ENCODE results near the gene UNC119B.
A peak's percentile ranks its signal among the peaks of the same experiment; 100 is the strongest.

UNC119B gene

GRCh38 chr12:120688527-120689071 lies 21.7 kb upstream of the UNC119B start:
- no peak for DNase-seq

- no peak for DNase-seq
These were observed 20.7 kb upstream of the UNC119B start for GRCh38 chr12:120689397-120690082.

- DNase-seq, result no peak
These were observed 20.2 kb upstream of the UNC119B start for GRCh38 chr12:120690083-120690450.

GRCh38 chr12:120690978-120691377 lies 19.3 kb upstream of the UNC119B start:
- no peak for DNase-seq

DNA sequence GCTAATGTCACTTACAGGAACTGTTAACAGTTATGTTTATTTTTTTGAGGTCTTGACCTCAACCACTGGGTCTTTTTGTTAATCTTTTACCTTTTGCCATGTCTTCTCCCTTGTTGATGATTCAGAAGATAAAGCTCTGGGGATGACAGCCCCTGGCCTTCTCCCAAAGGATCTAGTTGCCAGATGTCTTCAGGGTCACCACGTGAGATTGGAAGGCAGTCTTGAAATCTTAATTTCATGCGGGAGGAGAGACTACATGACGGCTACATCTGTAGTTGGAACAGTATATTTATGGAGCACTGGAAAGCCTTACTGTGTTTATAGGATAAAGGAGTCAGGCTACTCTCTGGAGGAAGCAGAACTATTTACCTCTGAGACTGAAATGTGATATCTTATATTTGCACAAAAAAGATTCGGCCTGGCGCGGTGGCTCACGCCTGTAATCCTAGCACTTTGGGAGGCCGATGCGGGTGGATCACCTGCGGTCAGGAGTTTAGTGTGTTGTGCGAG lies 17.7 kb upstream of the UNC119B start:
- no peak for DNase-seq

DNA sequence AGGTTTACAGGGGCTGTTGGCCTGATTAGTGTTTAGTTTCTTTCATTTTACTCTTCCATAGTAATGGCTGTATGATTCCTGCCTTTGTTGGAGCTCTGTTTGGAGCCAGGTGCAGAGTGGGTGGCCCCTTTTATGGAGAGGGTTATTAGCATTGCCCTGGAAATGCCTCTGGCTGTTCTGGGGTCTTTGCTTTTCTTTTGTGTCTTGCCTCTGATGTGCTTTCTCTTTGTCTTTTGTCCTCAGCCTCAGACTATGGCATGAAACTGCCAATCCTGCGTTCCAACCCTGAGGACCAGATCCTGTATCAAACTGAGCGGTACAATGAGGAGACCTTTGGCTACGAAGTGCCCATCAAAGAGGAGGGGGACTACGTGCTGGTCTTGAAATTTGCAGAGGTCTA lies 16.4 kb upstream of the UNC119B start:
- no peak for DNase-seq

- no peak for DNase-seq
These were observed 13.6 kb upstream of the UNC119B start for GRCh38 chr12:120696626-120697025.

- no peak for DNase-seq
These were observed 12.9 kb upstream of the UNC119B start for GRCh38 chr12:120697344-120697743.

DNA sequence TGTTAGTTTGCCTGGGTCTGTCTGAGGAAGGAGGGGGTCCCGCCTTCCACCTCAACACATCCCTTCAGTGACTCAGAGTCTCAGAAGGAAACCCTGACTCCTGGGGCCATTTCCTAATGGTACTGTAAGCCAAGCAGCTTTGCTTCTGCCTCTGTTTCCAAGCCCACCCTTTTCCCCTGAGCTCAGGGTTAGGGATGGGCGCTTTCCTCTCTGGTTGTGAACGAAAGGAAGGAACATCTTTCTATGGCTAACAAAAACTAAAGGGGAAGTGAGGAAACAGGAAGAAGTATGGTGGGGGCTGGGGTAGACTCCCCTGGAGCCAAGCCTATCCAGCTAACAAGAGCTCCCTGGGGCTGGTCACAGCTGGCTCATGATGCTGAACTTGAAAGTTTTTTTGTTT lies 11.6 kb upstream of the UNC119B start:
- DNase-seq, result no peak

- no peak for DNase-seq
These were observed 10.7 kb upstream of the UNC119B start for GRCh38 chr12:120699553-120699952.

- no peak for DNase-seq
These were observed 9.4 kb upstream of the UNC119B start for GRCh38 chr12:120700886-120701285.

GRCh38 chr12:120702637-120703036 lies 7.6 kb upstream of the UNC119B start:
- DNase-seq, result no peak

GRCh38 chr12:120703311-120703942 lies 6.8 kb upstream of the UNC119B start:
- DNase-seq, result no peak

- DNase-seq, result no peak
These were observed 4.6 kb upstream of the UNC119B start for GRCh38 chr12:120705618-120706017.

DNA sequence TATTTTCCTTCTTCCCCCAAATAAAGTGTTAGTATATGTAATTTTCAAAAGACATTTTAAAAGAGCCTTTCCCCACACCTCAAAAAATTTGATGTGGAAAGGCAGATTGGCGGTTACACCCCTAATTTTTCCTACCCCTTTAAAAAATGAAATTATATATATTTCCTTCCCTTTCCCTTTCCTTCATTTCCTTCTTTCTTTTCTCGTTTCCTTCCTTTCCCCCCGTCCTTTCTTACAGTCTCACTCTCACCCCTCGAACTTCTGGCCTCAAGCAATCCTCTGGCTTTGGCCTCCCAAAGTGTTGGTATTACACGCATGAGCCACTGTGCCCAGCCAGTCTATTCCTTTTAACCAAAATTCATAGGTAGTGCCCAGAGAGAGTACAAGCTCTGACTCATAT lies 4.2 kb upstream of the UNC119B start:
- DNase-seq, result no peak

DNA sequence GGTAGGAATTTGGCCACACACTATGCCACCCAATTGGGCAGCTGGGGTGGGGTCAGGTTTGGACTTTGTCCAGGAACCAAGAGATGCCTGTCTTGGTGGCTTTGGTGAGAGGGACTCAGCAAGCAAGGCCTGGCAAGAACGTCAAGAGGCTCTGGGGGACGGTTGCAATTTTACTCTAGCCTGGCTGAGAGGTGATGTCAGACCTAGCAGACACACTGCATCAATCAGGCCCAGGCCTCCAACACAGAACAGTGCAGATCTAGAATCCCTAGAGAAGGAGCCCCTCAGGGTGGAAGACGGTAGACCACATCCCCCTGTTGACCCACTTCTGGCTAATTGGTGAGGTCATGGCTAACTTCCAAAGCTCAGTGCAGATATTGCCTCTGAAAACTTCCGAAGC lies 1.6 kb upstream of the UNC119B start:
- DNase-seq, result no peak

- peak; percentile 44 to 56 for DNase-seq
These were observed 593 bp downstream of the UNC119B start for GRCh38 chr12:120710805-120711296.

GRCh38 chr12:120711411-120711810 lies 1.2 kb downstream of the UNC119B start:
- DNase-seq, result peak in 1 of 2 experiments; percentile 29

- DNase-seq, result no peak
These were observed 2.4 kb downstream of the UNC119B start for GRCh38 chr12:120712610-120713009.

GRCh38 chr12:120713861-120714482 lies 3.7 kb downstream of the UNC119B start:
- peak; percentile 65 to 70 for DNase-seq

DNA sequence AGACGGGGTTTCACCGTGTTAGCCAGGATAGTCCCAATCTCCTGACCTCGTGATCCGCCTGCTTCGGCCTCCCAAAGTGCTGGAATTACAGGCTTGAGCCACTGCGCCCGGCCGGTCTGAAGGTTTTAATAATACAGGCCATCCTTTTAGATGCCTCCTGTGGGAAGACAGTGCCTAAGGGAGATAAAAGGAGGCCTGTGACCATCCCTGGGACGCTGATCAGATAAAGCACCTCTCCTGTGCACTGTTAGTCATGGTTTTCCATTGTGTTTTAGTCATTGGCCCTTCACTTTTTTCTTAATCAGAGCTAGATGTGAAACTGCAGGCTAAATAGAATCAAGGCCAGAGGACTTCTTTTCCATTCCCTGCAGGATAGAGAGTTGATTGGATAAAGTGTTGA lies 7.8 kb downstream of the UNC119B start:
- no peak for DNase-seq

- no peak for DNase-seq
These were observed 8.8 kb downstream of the UNC119B start for GRCh38 chr12:120719072-120719471.

DNA sequence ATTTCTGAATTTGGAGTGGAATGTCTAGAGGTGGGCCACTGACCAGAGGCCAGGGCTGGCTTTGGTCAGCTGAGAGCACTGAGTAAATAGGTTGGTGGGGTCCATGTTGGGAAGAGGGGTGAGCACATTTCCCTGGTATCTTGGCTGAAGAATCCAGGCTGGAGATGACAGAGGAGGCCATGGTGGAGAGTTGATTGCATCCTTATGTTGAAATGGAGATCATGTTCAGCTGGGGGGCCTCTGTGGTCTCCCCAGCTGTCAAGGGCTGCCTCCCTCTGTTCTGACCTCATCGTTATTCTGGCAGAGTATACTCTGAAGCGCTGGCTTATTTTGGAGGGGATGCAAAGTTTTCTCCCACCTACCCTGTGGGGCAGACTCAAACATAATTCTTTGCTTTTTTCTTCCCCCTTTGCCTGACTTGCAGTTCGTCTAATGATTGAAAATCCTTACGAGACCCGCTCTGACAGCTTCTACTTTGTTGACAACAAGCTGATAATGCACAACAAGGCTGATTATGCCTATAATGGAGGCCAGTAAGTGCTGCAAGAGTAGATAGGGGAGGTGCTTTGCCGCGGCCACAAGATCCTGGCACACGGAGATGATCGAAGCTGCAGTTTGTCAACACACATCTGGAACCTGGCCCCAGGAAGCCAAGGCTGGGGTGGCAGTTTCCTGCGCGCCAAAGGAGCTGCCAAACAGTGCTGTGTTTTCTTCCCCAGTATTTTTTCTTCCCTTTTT lies 9.4 kb downstream of the UNC119B start:
- DNase-seq, result no peak

Data from activated T-cell treated with anti-CD3 and anti-CD28 coated beads, Interleukin-2, amount 50 U/mL, for 48 hours (primary cell).